ENCODE results near the gene DND1. TPM values are rescaled to one million over a fixed set of nuclear protein-coding genes. Genes with fewer than 3 reads are reported as not detected.
"Not testable (repeated sequence)": the region's sequence is repeated elsewhere in the genome, so short reads cannot be mapped to it uniquely, and the experiment has no call there.

DND1 gene
- total RNA-seq, result under 1 TPM; 0.37 to 0.92 TPM
- polyA plus RNA-seq, result under 1 TPM in 1 of 2 donors, not detected in 1; 0.29 TPM

DNA sequence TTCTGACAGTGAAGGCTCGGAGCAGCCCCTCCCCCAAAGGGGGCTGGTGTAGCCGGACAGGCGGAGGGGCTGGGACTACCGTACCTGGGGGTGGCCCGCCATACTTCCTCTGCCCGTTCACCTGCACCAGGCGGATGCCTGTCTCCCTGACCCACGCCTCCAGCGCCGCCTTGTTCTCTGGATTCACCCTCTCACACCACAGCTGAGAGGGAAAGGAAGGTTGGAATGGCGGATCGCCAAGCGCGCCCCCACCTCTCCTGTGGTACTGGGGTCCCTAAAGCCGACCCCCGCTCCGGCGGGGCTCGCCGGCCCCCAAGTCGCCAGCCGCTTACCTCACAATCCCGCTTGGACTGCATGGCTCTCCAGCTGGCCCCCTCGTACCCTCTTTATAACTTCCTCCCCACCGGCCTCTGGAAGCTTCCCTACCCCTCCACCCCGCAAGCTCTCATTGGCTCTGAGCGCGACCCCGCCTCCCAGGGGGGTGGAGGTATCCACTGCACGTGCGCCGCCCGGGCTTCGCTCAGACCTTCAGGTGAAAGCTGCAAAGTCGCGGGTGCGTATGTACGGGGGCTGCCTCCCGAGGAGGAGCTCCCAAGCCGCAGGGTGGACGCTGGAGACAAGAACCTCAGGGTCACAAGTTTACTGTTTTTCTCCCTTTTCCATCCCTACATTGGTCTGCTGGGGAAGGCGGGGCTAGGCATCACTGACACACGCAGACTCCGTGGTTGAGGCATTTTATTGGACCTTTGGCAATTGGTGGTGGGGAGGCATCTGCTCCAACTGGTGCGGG is at the start of gene DND1:
Gene DND1, minus strand, starts transcription at position 390 of the 790 bp plus-strand sequence. Its CDS starts 34 bp downstream, at position 356.
- Histone ChIP-seq H3K27ac (ENCODE audit: low read depth in 1 of 2, low read length in 2 of 2) (no peak within 1 kb of the TSS), H3K27me3 (ENCODE audit: control insufficient read depth in 4 of 4, insufficient read depth in 4 of 4, low read length in 3 of 4) (no peaks in the 10 kb centered on the region), H3K4me3 (ENCODE audit: low read depth in 1 of 3, low read length in 3 of 3) (peak within 1 kb of the TSS in 1 of 3 donors; percentile 8), H3K36me3 (ENCODE audit: control insufficient read depth in 4 of 4, insufficient read depth in 3 of 4, low read depth in 1 of 4, low read length in 3 of 4) (peaks cover 9 to 68% (median 40%) of the 10 kb centered on the region in 4 donors), H3K9ac (ENCODE audit: low read depth in 1 of 2, low read length in 2 of 2) (no peak within 1 kb of the TSS), H3K9me3 (ENCODE audit: control insufficient read depth in 4 of 4, low read length in 3 of 4) (no peaks in the 10 kb centered on the region), H3K4me1 (ENCODE audit: control insufficient read depth in 4 of 4, insufficient read depth in 4 of 4, low read length in 3 of 4) (peaks cover 0 to 1% (median 0%) of the 10 kb centered on the region in 4 donors)
- TF ChIP-seq, protein P1, sequence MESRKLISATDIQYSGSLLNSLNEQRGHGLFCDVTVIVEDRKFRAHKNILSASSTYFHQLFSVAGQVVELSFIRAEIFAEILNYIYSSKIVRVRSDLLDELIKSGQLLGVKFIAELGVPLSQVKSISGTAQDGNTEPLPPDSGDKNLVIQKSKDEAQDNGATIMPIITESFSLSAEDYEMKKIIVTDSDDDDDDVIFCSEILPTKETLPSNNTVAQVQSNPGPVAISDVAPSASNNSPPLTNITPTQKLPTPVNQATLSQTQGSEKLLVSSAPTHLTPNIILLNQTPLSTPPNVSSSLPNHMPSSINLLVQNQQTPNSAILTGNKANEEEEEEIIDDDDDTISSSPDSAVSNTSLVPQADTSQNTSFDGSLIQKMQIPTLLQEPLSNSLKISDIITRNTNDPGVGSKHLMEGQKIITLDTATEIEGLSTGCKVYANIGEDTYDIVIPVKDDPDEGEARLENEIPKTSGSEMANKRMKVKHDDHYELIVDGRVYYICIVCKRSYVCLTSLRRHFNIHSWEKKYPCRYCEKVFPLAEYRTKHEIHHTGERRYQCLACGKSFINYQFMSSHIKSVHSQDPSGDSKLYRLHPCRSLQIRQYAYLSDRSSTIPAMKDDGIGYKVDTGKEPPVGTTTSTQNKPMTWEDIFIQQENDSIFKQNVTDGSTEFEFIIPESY (IDR thresholded peaks at IDR 0.05), result no peak
- TF ChIP-seq TAF1 (conservative IDR thresholded peaks at IDR 0.05) (no peak), YY1 (IDR thresholded peaks at IDR 0.05) (no peak), HNF4G (IDR thresholded peaks at IDR 0.05) (no peak), GABPA (IDR thresholded peaks at IDR 0.05 in 1 of 2, conservative IDR thresholded peaks at IDR 0.05 in 1 of 2) (no peak)
- TF ChIP-seq, protein P2, sequence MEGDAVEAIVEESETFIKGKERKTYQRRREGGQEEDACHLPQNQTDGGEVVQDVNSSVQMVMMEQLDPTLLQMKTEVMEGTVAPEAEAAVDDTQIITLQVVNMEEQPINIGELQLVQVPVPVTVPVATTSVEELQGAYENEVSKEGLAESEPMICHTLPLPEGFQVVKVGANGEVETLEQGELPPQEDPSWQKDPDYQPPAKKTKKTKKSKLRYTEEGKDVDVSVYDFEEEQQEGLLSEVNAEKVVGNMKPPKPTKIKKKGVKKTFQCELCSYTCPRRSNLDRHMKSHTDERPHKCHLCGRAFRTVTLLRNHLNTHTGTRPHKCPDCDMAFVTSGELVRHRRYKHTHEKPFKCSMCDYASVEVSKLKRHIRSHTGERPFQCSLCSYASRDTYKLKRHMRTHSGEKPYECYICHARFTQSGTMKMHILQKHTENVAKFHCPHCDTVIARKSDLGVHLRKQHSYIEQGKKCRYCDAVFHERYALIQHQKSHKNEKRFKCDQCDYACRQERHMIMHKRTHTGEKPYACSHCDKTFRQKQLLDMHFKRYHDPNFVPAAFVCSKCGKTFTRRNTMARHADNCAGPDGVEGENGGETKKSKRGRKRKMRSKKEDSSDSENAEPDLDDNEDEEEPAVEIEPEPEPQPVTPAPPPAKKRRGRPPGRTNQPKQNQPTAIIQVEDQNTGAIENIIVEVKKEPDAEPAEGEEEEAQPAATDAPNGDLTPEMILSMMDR (IDR thresholded peaks at IDR 0.05; ENCODE audit: low read depth, low read length, missing input control), result no peak
- 90% methylated on average over 45 of the region's 45 CpGs for WGBS
- DNase-seq (ENCODE audit: low spot score), result no peak

DNA sequence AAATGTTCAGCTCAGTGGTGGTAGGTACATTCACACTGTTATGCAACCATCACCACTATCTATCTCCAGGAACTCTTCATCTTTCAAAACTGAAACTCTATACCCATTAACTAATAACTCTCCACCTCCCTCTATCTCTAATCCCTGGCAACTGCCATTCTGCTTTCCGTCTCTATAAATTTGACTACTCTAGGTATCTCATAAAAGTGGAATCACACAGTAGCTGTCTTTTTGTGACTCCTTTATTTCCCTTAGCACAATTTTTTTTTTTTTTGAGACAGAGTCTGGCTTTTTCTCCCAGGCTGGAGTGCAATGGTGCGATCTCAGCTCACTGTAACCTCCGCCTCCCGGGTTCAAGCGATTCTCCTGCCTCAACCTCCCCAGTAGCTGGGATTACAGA is 48.0 kb upstream of the DND1 start:
- H3K9me3 ChIP-seq (ENCODE audit: control insufficient read depth in 4 of 4, low read length in 3 of 4); DNase-seq (ENCODE audit: low spot score); H3K4me3 ChIP-seq (ENCODE audit: low read depth in 1 of 3, low read length in 3 of 3); H3K4me1 ChIP-seq (ENCODE audit: control insufficient read depth in 4 of 4, insufficient read depth in 4 of 4, low read length in 3 of 4); H3K27ac ChIP-seq (ENCODE audit: low read depth in 1 of 2, low read length in 2 of 2); H3K36me3 ChIP-seq (ENCODE audit: control insufficient read depth in 4 of 4, insufficient read depth in 3 of 4, low read depth in 1 of 4, low read length in 3 of 4); H3K27me3 ChIP-seq (ENCODE audit: control insufficient read depth in 4 of 4, insufficient read depth in 4 of 4, low read length in 3 of 4); H3K9ac ChIP-seq (ENCODE audit: low read depth in 1 of 2, low read length in 2 of 2): not testable (repeated sequence)
- WGBS, result 76% methylated on average over 5 of the region's 5 CpGs

DNA sequence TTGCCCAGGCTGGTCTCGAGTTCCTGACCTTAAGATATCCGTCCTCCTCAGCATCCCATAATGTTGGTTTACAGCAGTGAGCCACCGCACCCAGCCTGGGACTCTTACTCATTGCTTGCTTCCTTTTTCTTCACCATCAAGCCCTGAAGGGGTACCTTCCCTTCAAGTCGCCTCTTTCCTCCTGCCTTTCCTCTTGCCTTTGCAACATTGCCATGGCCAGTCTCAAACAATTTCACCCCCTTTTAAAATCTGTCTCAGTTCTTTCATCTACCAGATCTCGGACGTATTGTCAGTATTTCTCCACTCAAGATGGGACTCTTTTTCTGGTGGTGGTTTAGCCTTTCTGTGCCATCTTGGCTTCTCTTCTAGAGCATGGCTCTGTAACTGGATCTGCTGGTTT is 47.4 kb upstream of the DND1 start:
- not testable (repeated sequence) for H3K9ac ChIP-seq (ENCODE audit: low read depth in 1 of 2, low read length in 2 of 2); H3K27me3 ChIP-seq (ENCODE audit: control insufficient read depth in 4 of 4, insufficient read depth in 4 of 4, low read length in 3 of 4); H3K4me3 ChIP-seq (ENCODE audit: low read depth in 1 of 3, low read length in 3 of 3); H3K4me1 ChIP-seq (ENCODE audit: control insufficient read depth in 4 of 4, insufficient read depth in 4 of 4, low read length in 3 of 4); H3K27ac ChIP-seq (ENCODE audit: low read depth in 1 of 2, low read length in 2 of 2); H3K9me3 ChIP-seq (ENCODE audit: control insufficient read depth in 4 of 4, low read length in 3 of 4); H3K36me3 ChIP-seq (ENCODE audit: control insufficient read depth in 4 of 4, insufficient read depth in 3 of 4, low read depth in 1 of 4, low read length in 3 of 4); DNase-seq (ENCODE audit: low spot score)
- 56% methylated on average over 6 of the region's 6 CpGs for WGBS

DNA sequence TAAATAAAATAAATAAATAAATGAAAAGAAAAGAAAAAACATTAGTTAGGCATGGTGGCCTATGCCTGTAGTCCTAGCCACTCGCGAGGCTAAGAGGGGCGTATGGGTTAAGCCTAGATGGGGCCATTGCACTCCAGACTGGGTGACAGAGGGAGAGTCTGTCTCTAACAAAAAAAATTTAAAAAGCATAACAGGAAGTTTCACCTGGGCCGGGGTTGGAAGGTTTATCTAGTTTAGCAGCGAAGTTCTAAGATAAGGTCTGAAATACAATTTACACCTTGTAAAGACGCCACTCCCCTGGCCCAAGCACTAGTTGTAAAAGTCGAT is 44.9 kb upstream of the DND1 start:
- no peaks in the 10 kb centered on the region for H3K4me1 ChIP-seq (ENCODE audit: control insufficient read depth in 4 of 4, insufficient read depth in 4 of 4, low read length in 3 of 4)
- no peak overlapping the region for H3K9ac ChIP-seq (ENCODE audit: low read depth in 1 of 2, low read length in 2 of 2)
- WGBS, result 80% methylated on average over 7 of the region's 7 CpGs
- DNase-seq (ENCODE audit: low spot score), result no peak
- no peaks in the 10 kb centered on the region for H3K27me3 ChIP-seq (ENCODE audit: control insufficient read depth in 4 of 4, insufficient read depth in 4 of 4, low read length in 3 of 4)
- H3K9me3 ChIP-seq (ENCODE audit: control insufficient read depth in 4 of 4, low read length in 3 of 4), result no peaks in the 10 kb centered on the region
- H3K4me3 ChIP-seq (ENCODE audit: low read depth in 1 of 3, low read length in 3 of 3), result no peak overlapping the region
- H3K27ac ChIP-seq (ENCODE audit: low read depth in 1 of 2, low read length in 2 of 2), result no peak overlapping the region
- no peaks in the 10 kb centered on the region for H3K36me3 ChIP-seq (ENCODE audit: control insufficient read depth in 4 of 4, insufficient read depth in 3 of 4, low read depth in 1 of 4, low read length in 3 of 4)
- no peak for TF ChIP-seq JUND (IDR thresholded peaks at IDR 0.05)
- TF ChIP-seq, protein P3, sequence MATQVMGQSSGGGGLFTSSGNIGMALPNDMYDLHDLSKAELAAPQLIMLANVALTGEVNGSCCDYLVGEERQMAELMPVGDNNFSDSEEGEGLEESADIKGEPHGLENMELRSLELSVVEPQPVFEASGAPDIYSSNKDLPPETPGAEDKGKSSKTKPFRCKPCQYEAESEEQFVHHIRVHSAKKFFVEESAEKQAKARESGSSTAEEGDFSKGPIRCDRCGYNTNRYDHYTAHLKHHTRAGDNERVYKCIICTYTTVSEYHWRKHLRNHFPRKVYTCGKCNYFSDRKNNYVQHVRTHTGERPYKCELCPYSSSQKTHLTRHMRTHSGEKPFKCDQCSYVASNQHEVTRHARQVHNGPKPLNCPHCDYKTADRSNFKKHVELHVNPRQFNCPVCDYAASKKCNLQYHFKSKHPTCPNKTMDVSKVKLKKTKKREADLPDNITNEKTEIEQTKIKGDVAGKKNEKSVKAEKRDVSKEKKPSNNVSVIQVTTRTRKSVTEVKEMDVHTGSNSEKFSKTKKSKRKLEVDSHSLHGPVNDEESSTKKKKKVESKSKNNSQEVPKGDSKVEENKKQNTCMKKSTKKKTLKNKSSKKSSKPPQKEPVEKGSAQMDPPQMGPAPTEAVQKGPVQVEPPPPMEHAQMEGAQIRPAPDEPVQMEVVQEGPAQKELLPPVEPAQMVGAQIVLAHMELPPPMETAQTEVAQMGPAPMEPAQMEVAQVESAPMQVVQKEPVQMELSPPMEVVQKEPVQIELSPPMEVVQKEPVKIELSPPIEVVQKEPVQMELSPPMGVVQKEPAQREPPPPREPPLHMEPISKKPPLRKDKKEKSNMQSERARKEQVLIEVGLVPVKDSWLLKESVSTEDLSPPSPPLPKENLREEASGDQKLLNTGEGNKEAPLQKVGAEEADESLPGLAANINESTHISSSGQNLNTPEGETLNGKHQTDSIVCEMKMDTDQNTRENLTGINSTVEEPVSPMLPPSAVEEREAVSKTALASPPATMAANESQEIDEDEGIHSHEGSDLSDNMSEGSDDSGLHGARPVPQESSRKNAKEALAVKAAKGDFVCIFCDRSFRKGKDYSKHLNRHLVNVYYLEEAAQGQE (IDR thresholded peaks at IDR 0.05), result no peak
- no peak for TF ChIP-seq YY1 (IDR thresholded peaks at IDR 0.05)
- TF ChIP-seq RXRA (IDR thresholded peaks at IDR 0.05), result no peak
- TF ChIP-seq, protein P4, sequence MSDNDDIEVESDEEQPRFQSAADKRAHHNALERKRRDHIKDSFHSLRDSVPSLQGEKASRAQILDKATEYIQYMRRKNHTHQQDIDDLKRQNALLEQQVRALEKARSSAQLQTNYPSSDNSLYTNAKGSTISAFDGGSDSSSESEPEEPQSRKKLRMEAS (IDR thresholded peaks at IDR 0.05), result no peak
- no peak for TF ChIP-seq GABPA (IDR thresholded peaks at IDR 0.05 in 1 of 2, conservative IDR thresholded peaks at IDR 0.05 in 1 of 2)
- no peak for TF ChIP-seq SP1 (IDR thresholded peaks at IDR 0.05)
- no peak for TF ChIP-seq TAF1 (conservative IDR thresholded peaks at IDR 0.05)
- TF ChIP-seq FOXA1 (IDR thresholded peaks at IDR 0.05), result no peak

All from liver (tissue), 9 donors.